Pancreas (tissue), 10 donors: Measurements from ENCODE around the gene SPTLC1. TPM values are rescaled to one million over a fixed set of nuclear protein-coding genes. Genes with fewer than 3 reads are reported as not detected.
A peak's percentile ranks its signal among the peaks of the same experiment; 100 is the strongest.
"Not testable (repeated sequence)": the region's sequence is repeated elsewhere in the genome, so short reads cannot be mapped to it uniquely, and the experiment has no call there.

Experiments
- ATAC-seq, 4 donors: fragments of 200-7000 bp; cut with Tn5 transposase; one replicate each; pipeline versions ENCODE4 v1.8.0 to v1.9.1; 2020; ENCODE audit warnings: mild to moderate bottlenecking in 4 of 4, moderate library complexity in 4 of 4
- DNase-seq, 6 donors: peaks; one replicate each; pipeline ENCODE4 v3.0.0-alpha.2; 2020
- FAIRE-seq: peaks from 2 replicates; lab custom pipeline; 2012; peaks lifted over from hg19 to GRCh38; lab: Jason Lieb, UNC
- H3K27ac ChIP-seq, 4 donors: fragments of 200-600 bp; sonication (generic); 1 replicate in 3 of 4; 2 replicates in 1 of 4; pipeline versions ENCODE4 v1.5.0 to v1.8.0; 2020
- H3K27me3 ChIP-seq, 4 donors: fragments of 200-600 bp; one replicate each; pipeline ENCODE4 v1.8.0; 2021
- H3K36me3 ChIP-seq, 3 donors: fragments of 200-600 bp; sonication (generic) in 1 of 3; one replicate each; pipeline versions ENCODE4 v1.5.0 to v1.8.0; 2020 to 2021
- H3K4me1 ChIP-seq, 3 donors: fragments of 200-600 bp; one replicate each; pipeline ENCODE4 v1.8.0; 2021
- H3K4me3 ChIP-seq, 4 donors: fragments of 200-600 bp; sonication (generic) in 2 of 4; one replicate each; pipeline versions ENCODE4 v1.5.0 to v1.8.0; 2020 to 2021
- H3K9me3 ChIP-seq, 4 donors: fragments of 200-600 bp; one replicate each; pipeline ENCODE4 v1.8.0; 2021
- WGBS, 2 donors: extraction: QIAGEN DNeasy Blood & Tissue Kit; methylation state at CpG; one replicate each; pipeline ENCODE4 v1.1.7; 2013; 5-methylcytosine and 5-hydroxymethylcytosine counted together
- intact Hi-C, 3 donors: fragments of 100-400 bp; cut with DNase I; formaldehyde crosslinking; loops; one replicate each; pipeline versions ENCODE4 v1.11.1 to v1.14.2; 2022
- polyA plus RNA-seq, 2 donors: library from polyadenylated mRNA; stranded (reverse); fragments of 200-250 nt; gene quantifications; one replicate each; pipeline ENCODE4 v1.2.3, GENCODE V29; 2013
- total RNA-seq, 6 donors: library from RNA; stranded (reverse); fragmentation: NEBNext Ultra II Directional in 4 of 6; extraction: Animal tissue kit (Norgen Biotek cat#: 25700) in 4 of 6; gene quantifications; one replicate each; pipeline versions ENCODE4 v1.2.1 to v1.2.4, GENCODE V29; 2021 to 2023
- TF ChIP-seq, protein P1 (sequence below), 4 donors: fragments of 200-600 bp; sonication (generic) in 3 of 4; IDR thresholded peaks; one replicate each; pipeline versions ENCODE4 v1.5.0 to v1.8.0; 2021; ENCODE audit warnings: antibody characterized with exemption in 4 of 4
- donor health status: healthy with polysubstance abuse.
- donor health status: DM: no; HTN: no; CAD: no; lungs with moderate emphysema.
- donor health status: DM: no; HTN: no; CAD: no.
- donor health status: control.
- donor health status: control.
- donor health status: Bipolar disorder and iron deficiency.
- donor health status: DM: yes; HTN: yes; CAD: no.
- donor health status: DM: no; HTN: no; CAD: no.
- donor health status: DM: no; HTN: no; CAD: no.
- donor health status: DM: yes; HTN: yes; CAD: no.

SPTLC1 gene
- total and polyA plus RNA-seq, 8 donors: 13.0 to 36.0 (median 25.0) TPM

GRCh38 chr9:92140074-92140753, 25.0 kb upstream of the SPTLC1 start:
- no peaks in the 10 kb centered on the region for H3K36me3 ChIP-seq
- peak overlapping the region in 1 of 4 donors; percentile 47 for H3K4me3 ChIP-seq
- ATAC-seq (peak; percentile 72 to 91 (median 86)), FAIRE-seq (no peak), DNase-seq (peak; percentile 48 to 92 (median 75))
- peaks cover 0 to 4% (median 0%) of the 10 kb centered on the region in 4 donors for H3K27me3 ChIP-seq
- 22% methylated on average over 16 of the region's 16 CpGs for WGBS, 2 donors
- H3K4me1 ChIP-seq: peaks cover 0 to 6% (median 0%) of the 10 kb centered on the region in 3 donors
- H3K9me3 ChIP-seq: no peaks in the 10 kb centered on the region
- TF ChIP-seq, protein P1, sequence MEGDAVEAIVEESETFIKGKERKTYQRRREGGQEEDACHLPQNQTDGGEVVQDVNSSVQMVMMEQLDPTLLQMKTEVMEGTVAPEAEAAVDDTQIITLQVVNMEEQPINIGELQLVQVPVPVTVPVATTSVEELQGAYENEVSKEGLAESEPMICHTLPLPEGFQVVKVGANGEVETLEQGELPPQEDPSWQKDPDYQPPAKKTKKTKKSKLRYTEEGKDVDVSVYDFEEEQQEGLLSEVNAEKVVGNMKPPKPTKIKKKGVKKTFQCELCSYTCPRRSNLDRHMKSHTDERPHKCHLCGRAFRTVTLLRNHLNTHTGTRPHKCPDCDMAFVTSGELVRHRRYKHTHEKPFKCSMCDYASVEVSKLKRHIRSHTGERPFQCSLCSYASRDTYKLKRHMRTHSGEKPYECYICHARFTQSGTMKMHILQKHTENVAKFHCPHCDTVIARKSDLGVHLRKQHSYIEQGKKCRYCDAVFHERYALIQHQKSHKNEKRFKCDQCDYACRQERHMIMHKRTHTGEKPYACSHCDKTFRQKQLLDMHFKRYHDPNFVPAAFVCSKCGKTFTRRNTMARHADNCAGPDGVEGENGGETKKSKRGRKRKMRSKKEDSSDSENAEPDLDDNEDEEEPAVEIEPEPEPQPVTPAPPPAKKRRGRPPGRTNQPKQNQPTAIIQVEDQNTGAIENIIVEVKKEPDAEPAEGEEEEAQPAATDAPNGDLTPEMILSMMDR (IDR thresholded peaks at IDR 0.05): peak; percentile 87 to 96 (median 92)
- H3K27ac ChIP-seq: no peak overlapping the region
- intact Hi-C loops: no loop called here

DNA sequence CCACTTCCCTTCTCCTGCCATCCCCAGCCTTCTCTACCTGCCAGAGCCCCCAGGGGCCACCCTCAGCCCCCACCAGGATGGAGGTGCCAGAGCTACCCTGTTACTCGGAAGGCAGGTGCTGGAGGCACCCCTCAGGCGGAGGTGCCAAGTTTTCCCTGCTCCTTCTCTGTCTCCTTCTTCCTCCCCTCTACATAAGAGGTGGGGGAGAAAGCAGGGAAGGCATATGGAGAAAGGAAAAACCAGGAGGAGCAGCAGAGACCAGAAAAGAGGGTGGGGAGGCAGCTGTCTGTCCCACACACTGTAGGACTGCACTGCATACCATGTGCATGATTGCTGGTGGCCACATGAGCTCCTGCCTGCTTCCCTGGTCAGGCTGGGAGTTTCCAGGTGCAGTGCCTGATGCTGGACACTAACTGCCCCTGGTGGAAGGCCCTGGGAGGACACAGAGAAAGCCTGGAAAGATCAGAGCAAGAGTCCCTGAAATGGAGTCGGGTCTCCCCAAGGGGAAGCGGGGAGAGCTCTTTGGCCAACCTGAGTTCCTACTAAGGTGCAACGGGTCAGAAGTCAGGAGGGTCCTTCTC, 23.8 kb upstream of the SPTLC1 start:
- not testable (repeated sequence) for H3K27ac ChIP-seq, DNase-seq, FAIRE-seq, H3K27me3 ChIP-seq, H3K4me1 ChIP-seq, H3K36me3 ChIP-seq, H3K4me3 ChIP-seq, ATAC-seq, H3K9me3 ChIP-seq
- intact Hi-C loops: loop anchor here in 2 of 3 donors (5.0 kb wide), 2 partner anchors 493 to 498 kb away; no protein-coding TSS in a partner anchor
- 75 to 78% methylated on average over 5 of the region's 5 CpGs for WGBS, 2 donors

GRCh38 chr9:92138157-92138959, 23.1 kb upstream of the SPTLC1 start:
- DNase-seq (peak in 4 of 6 donors; percentile 34 to 93 (median 72)), FAIRE-seq (no peak), ATAC-seq (peak; percentile 55 to 63 (median 60))
- H3K27ac ChIP-seq: no peak overlapping the region
- TF ChIP-seq, protein P1 (IDR thresholded peaks at IDR 0.05): peak; percentile 83 to 93 (median 84)
- no peaks in the 10 kb centered on the region for H3K36me3 ChIP-seq
- H3K4me1 ChIP-seq: peaks cover 0 to 6% (median 0%) of the 10 kb centered on the region in 3 donors
- H3K9me3 ChIP-seq: no peaks in the 10 kb centered on the region
- 38 to 40% methylated on average over 22 of the region's 22 CpGs for WGBS, 2 donors
- intact Hi-C loops: loop anchor here in 2 of 3 donors (5.0 kb wide), 2 partner anchors 494 to 499 kb away; no protein-coding TSS in a partner anchor
- peaks cover 0 to 4% (median 0%) of the 10 kb centered on the region in 4 donors for H3K27me3 ChIP-seq
- no peak overlapping the region for H3K4me3 ChIP-seq

DNA sequence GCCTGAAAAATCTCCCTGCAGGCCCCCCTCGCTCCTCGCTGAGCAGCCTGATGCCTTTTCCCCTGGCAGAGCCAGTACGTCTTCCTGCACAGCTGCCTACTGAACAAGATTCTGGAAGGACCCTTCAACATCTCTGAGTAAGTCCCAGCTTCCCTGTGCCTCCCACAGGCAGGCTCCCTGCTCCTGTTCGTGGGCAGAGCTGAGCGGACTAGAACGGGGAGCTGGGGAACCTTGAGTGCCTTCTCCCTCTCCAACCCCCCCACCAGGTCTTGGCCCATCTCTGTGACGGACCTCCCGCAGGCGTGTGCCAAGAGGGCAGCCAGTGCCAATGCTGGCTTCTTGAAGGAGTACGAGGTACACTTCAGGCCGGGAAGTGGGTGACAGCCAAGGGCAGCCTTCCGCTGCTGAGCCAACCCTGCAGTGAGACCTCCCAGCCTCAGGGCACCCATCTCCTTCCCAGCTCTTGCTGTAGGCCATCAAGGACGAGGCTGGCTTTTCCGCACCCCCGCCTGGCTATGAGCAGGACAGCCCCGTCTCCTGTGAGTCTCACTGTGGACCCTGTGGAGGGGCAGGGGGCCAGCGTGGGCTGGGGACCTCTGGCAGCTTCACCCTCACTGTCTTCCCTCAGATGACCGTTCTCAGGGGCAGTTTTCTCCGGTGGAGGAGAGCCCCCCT, 21.1 kb upstream of the SPTLC1 start:
- no peak for ATAC-seq
- intact Hi-C loops: loop anchor here in 2 of 3 donors (5.0 kb wide), 2 partner anchors 496 to 501 kb away; no protein-coding TSS in a partner anchor

More for the DNA sequence above, 21.1 kb upstream of the SPTLC1 start:
- H3K4me3 ChIP-seq: no peak overlapping the region
- H3K9me3 ChIP-seq: no peaks in the 10 kb centered on the region
- no peak for DNase-seq
- peaks cover 0 to 6% (median 0%) of the 10 kb centered on the region in 3 donors for H3K4me1 ChIP-seq
- FAIRE-seq: no peak
- TF ChIP-seq, protein P1 (IDR thresholded peaks at IDR 0.05): no peak
- no peaks in the 10 kb centered on the region for H3K27me3 ChIP-seq
- WGBS, 2 donors: 47 to 62% methylated on average over 19 of the region's 19 CpGs
- H3K27ac ChIP-seq: no peak overlapping the region
- H3K36me3 ChIP-seq: no peaks in the 10 kb centered on the region
